Measurements from ENCODE around the gene TMC1. TPM values are rescaled to one million over a fixed set of nuclear protein-coding genes. Genes with fewer than 3 reads are reported as not detected.

TMC1 gene
- total RNA-seq, 1 donor from 2014 or later = 0.26 TPM

- DNase-seq (ENCODE audit: low read depth in 2 of 2) = no peak
These were observed 153.6 kb downstream of the TMC1 start for GRCh38 chr9:72674961-72675360.

GRCh38 chr9:72675586-72675985 lies 154.2 kb downstream of the TMC1 start:
- DNase-seq (ENCODE audit: low read depth in 2 of 2) = no peak

- no peak for DNase-seq (ENCODE audit: low read depth in 2 of 2)
These were observed 159.3 kb downstream of the TMC1 start for GRCh38 chr9:72680593-72681282.

GRCh38 chr9:72681283-72681630 lies 159.8 kb downstream of the TMC1 start:
- DNase-seq (ENCODE audit: low read depth in 2 of 2) = no peak

GRCh38 chr9:72684615-72685014 lies 163.2 kb downstream of the TMC1 start:
- no peak for DNase-seq (ENCODE audit: low read depth in 2 of 2)

GRCh38 chr9:72685911-72686310 lies 164.5 kb downstream of the TMC1 start:
- DNase-seq (ENCODE audit: low read depth in 2 of 2) = no peak

GRCh38 chr9:72687331-72687730 lies 165.9 kb downstream of the TMC1 start:
- DNase-seq (ENCODE audit: low read depth in 2 of 2) = no peak

- DNase-seq (ENCODE audit: low read depth in 2 of 2) = no peak
These were observed 170.3 kb downstream of the TMC1 start for GRCh38 chr9:72691671-72692070.

DNA sequence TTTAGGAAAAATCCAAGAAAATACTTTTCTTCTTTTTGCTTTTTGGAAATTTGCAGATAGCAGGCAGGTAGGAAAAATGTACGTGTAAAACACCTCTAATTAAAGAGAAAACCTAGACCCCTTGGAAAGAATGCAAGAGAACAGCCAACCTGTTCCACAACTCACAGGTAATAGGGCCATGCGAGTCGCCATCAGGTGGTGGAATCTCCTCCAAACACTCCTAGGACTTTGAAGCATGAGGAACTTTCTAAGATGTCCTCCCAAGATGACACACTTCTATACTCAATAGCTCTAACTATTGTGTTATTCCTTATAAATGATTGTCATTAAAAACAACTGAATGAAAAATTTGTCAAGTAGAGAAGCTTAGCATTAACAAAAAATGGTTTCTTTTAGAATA lies 174.0 kb downstream of the TMC1 start:
- DNase-seq (ENCODE audit: low read depth in 2 of 2) = no peak

GRCh38 chr9:72696511-72696910 lies 175.1 kb downstream of the TMC1 start:
- no peak for DNase-seq (ENCODE audit: low read depth in 2 of 2)

GRCh38 chr9:72701510-72701909 lies 180.1 kb downstream of the TMC1 start:
- no peak for DNase-seq (ENCODE audit: low read depth in 2 of 2)

DNA sequence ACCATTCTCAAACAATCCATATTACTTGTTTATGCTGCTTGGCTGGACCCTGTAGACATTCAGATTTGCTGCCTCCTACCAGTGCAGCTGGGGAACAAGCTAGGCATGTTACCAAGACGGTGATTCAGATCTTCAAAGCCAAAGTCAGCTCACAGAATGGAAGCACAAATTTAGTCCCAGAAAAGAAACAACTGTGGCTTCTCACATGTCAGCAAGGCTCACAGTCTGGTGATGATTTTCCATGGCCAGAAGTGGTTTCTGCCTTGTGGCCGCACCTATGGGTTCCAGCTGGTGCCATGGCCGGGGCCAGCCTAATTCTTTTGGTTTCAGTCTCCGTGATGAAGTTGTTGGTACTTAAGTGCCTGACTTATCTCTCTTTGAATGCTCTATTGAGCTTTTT lies 182.2 kb downstream of the TMC1 start:
- DNase-seq (ENCODE audit: low read depth in 2 of 2) = no peak

DNA sequence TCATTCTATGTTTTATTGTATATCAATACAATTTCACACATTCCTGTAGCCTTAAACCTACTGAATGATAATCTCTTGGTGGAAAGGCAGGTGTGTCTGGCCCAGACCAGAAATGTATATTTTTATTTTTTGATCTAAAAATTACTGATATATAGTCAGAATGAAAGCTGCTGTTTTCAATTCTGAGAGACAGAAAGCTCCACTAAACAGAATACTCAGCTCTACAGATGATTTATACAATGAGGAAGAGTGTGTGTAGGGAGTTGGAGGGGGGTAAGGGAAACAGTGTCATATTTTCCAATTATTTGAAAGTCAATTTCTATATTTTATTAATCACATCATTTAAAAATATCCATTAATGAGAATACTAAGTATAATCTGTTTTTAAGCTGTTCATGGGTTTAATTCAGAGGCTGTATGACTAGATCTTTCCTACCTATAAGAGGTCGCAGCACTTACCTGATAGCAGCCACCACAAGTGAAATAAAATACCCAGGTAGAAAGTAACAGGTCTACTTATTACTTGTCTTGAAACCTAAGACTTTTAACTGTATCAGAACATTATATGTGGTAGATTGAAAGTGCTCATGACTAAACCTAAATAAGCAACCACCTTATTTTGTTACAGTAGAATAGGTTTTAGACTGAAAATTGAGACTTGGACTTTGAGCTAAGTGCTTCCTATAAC lies 183.4 kb downstream of the TMC1 start:
- DNase-seq (ENCODE audit: low read depth in 2 of 2) = no peak

- DNase-seq (ENCODE audit: low read depth in 2 of 2) = no peak
These were observed 197.1 kb downstream of the TMC1 start for GRCh38 chr9:72718503-72718902.

DNA sequence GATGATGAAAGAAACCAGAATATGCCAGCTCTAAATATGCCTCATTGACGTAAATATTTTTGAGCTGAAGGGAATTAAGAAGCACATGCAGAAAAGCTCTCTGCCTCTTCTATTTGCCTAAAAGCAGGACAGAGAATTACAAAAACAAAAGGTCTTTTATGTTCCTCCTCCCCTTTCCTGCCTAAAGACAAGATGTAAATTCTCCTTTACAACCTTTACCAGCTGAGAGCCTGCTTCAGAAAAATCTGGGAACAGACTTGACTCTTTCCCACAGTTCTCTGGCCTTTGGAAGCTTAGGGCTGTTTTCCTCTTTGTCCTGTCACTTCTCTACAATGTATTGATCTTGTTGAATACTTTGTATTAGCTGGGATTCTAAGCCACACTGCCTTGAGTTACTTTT lies 199.7 kb downstream of the TMC1 start:
- DNase-seq (ENCODE audit: low read depth in 2 of 2) = no peak

DNA sequence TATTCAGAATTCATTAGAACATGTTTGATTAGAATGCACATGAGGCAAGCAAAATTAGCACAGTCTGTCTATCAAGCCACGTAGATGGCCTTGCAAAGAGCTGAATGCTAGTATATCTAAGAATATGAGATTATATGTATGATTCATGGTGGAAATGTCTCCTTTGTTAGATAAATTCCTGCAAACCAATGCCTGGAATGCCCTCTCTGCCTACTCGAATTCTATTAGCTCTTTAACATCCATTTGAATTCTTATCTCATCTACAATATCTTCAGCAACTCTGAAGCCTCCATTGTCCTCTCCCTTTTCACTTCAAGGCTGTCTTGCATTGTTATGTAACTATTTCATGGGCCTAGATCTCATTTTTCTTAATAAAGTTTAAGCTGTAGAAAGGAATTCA lies 205.5 kb downstream of the TMC1 start:
- no peak for DNase-seq (ENCODE audit: low read depth in 2 of 2)

GRCh38 chr9:72728031-72728770 lies 206.8 kb downstream of the TMC1 start:
- DNase-seq (ENCODE audit: low read depth in 2 of 2) = no peak

- DNase-seq (ENCODE audit: low read depth in 2 of 2) = no peak
These were observed 212.5 kb downstream of the TMC1 start for GRCh38 chr9:72733895-72734294.

- no peak for DNase-seq (ENCODE audit: low read depth in 2 of 2)
These were observed 213.2 kb downstream of the TMC1 start for GRCh38 chr9:72734631-72735030.

DNA sequence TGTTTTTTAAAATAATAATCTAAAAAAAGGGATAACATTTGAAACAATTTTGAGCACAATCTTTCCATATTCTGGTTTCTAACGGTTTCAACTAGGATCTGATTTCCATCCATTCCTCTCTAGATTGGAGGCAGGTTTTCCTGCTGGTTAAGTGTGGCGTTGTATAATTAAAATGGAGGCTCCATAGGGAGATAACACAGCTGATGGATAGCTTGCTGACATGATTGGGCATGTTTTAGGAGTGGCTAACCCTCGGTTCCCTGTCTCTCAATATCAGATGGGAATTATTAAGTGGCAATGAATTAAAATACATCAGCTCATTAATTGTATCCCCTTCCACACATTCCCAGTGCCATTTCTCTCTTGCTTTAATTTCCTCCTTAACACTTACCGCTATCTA lies 222.4 kb downstream of the TMC1 start:
- DNase-seq (ENCODE audit: low read depth in 2 of 2) = no peak

DNA sequence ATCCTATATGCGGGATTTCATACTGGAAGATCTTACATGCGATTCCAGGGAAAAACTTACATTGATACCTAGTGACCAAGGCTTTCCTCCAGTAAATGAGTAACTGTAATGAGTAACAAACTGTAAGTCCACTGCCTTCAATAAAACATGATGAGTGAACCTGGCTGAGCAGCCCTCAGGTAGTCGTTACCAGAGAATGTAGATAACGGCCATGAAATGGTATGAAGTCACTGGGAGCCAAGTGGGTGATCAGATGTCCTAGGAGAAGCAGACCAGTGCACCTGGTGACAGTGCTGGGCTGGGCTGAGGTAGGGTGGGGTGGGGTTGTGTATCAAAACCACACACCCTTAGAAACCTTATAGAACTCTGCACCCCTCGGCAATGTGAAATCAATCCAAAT lies 227.9 kb downstream of the TMC1 start:
- no peak for DNase-seq (ENCODE audit: low read depth in 2 of 2)

DNA sequence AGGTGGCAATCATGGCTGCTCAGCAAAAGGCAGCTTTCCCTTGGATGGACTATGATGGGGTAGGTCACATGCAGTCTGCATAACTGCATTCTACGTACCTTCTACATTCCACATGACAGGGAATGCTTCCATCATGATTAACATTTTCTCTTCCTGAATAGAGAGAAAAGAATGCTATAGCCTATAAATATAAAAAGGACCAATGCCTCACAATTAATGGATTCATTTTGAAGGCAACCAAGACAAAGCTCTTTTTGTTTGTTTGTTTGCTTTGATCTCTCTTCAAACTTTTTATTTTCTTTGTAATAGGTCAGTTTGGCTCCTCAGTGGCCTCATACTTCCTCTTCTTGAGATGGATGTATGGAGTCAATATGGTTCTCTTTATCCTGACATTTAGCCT lies 230.1 kb downstream of the TMC1 start:
- DNase-seq (ENCODE audit: low read depth in 2 of 2) = no peak

All from dermis microvascular lymphatic vessel endothelial cell (primary cell).